Measurements from ENCODE around the gene LMO1.

The LMO1 gene

GRCh38 chr11:8258784-8259183 is 4.9 kb downstream of the LMO1 start:
- Histone ChIP-seq H3K27me3 (ENCODE audit: insufficient read depth, insufficient read length) (peaks cover 20% of the 10 kb centered on the region), H3K4me1 (ENCODE audit: insufficient read depth, insufficient read length) (peaks cover 5% of the 10 kb centered on the region)

GRCh38 chr11:8258289-8258688 is 5.4 kb downstream of the LMO1 start:
- Histone ChIP-seq H3K27me3 (ENCODE audit: insufficient read depth, insufficient read length) (peaks cover 20% of the 10 kb centered on the region), H3K4me3 (ENCODE audit: insufficient read length, low read depth) (no peak overlapping the region), H3K4me1 (ENCODE audit: insufficient read depth, insufficient read length) (peaks cover 5% of the 10 kb centered on the region), H3K36me3 (ENCODE audit: insufficient read depth, insufficient read length, low read length) (no peaks in the 10 kb centered on the region), H3K9me3 (ENCODE audit: insufficient read depth, low read length) (no peaks in the 10 kb centered on the region), H3K9ac (ENCODE audit: insufficient read length, low read depth) (no peak overlapping the region)
- no peak for DNase-seq (ENCODE audit: low read depth, low spot score)
- TF ChIP-seq ZNF274 (IDR thresholded peaks at IDR 0.05; ENCODE audit: low read depth, low read length) (no peak), YY1 (IDR thresholded peaks at IDR 0.05; ENCODE audit: insufficient read depth, insufficient read length) (no peak), SUZ12 (IDR thresholded peaks at IDR 0.05; ENCODE audit: extremely low read depth, insufficient read depth, insufficient read length) (no peak)

More at GRCh38 chr11:8258784-8259183, 4.9 kb downstream of the LMO1 start:
- no peak overlapping the region for H3K4me3 ChIP-seq (ENCODE audit: insufficient read length, low read depth)
- no peak for DNase-seq (ENCODE audit: low read depth, low spot score)
- TF ChIP-seq ZNF274 (IDR thresholded peaks at IDR 0.05; ENCODE audit: low read depth, low read length): no peak
- no peak for TF ChIP-seq YY1 (IDR thresholded peaks at IDR 0.05; ENCODE audit: insufficient read depth, insufficient read length)
- no peak for TF ChIP-seq SUZ12 (IDR thresholded peaks at IDR 0.05; ENCODE audit: extremely low read depth, insufficient read depth, insufficient read length)
- H3K36me3 ChIP-seq (ENCODE audit: insufficient read depth, insufficient read length, low read length): no peaks in the 10 kb centered on the region
- no peak overlapping the region for H3K9ac ChIP-seq (ENCODE audit: insufficient read length, low read depth)
- H3K9me3 ChIP-seq (ENCODE audit: insufficient read depth, low read length): no peaks in the 10 kb centered on the region

GRCh38 chr11:8257003-8257664 is 6.5 kb downstream of the LMO1 start:
- no peak for DNase-seq (ENCODE audit: low read depth, low spot score)
- H3K4me1 ChIP-seq (ENCODE audit: insufficient read depth, insufficient read length): peaks cover 2% of the 10 kb centered on the region
- H3K4me3 ChIP-seq (ENCODE audit: insufficient read length, low read depth): no peak overlapping the region
- no peak overlapping the region for H3K9ac ChIP-seq (ENCODE audit: insufficient read length, low read depth)
- no peaks in the 10 kb centered on the region for H3K9me3 ChIP-seq (ENCODE audit: insufficient read depth, low read length)
- TF ChIP-seq ZNF274 (IDR thresholded peaks at IDR 0.05; ENCODE audit: low read depth, low read length) (no peak), YY1 (IDR thresholded peaks at IDR 0.05; ENCODE audit: insufficient read depth, insufficient read length) (no peak), SUZ12 (IDR thresholded peaks at IDR 0.05; ENCODE audit: extremely low read depth, insufficient read depth, insufficient read length) (no peak)
- H3K27me3 ChIP-seq (ENCODE audit: insufficient read depth, insufficient read length): peaks cover 14% of the 10 kb centered on the region
- H3K36me3 ChIP-seq (ENCODE audit: insufficient read depth, insufficient read length, low read length): no peaks in the 10 kb centered on the region

DNA sequence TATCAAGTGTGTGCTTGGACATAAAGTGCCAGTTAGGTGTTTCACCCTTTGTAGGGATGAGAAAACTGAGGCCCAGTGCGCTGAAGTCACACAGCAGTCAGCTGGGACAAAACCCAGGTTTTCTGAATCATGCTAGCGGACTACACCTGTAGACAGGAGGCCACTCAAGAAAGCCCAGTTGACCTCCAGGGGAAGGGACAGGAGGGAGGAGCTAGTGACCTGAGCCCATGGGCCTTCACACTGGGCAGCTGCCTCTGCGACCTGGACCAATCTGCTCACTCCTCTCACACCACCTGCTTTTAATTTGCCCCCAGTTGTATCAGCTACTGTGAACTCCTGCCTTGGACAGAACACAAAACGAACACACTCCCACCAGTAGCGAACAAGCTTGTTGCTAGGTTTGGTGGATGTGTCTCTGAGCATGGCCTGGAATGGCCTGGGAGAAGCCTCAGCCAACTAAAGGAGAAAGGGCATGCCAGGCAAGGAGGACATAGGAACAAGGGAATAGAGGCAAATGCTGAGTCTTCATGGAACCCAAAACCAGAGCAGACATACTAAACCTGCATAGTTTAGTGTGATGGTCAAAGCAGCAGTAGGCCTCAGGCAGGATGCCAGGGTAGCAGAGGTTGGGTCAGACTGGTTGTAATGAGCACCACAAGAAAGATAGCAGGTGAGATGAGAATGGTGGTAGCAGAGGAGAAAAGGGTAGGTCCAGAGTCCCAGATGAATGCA is 7.2 kb downstream of the LMO1 start:
- Histone ChIP-seq H3K4me1 (ENCODE audit: insufficient read depth, insufficient read length) (peaks cover 4% of the 10 kb centered on the region), H3K4me3 (ENCODE audit: insufficient read length, low read depth) (no peak overlapping the region), H3K27me3 (ENCODE audit: insufficient read depth, insufficient read length) (peaks cover 8% of the 10 kb centered on the region), H3K36me3 (ENCODE audit: insufficient read depth, insufficient read length, low read length) (no peaks in the 10 kb centered on the region), H3K9ac (ENCODE audit: insufficient read length, low read depth) (no peak overlapping the region), H3K9me3 (ENCODE audit: insufficient read depth, low read length) (no peaks in the 10 kb centered on the region)
- TF ChIP-seq SUZ12 (IDR thresholded peaks at IDR 0.05; ENCODE audit: extremely low read depth, insufficient read depth, insufficient read length): no peak
- TF ChIP-seq ZNF274 (IDR thresholded peaks at IDR 0.05; ENCODE audit: low read depth, low read length): no peak
- TF ChIP-seq YY1 (IDR thresholded peaks at IDR 0.05; ENCODE audit: insufficient read depth, insufficient read length): no peak
- no peak for DNase-seq (ENCODE audit: low read depth, low spot score)

DNA sequence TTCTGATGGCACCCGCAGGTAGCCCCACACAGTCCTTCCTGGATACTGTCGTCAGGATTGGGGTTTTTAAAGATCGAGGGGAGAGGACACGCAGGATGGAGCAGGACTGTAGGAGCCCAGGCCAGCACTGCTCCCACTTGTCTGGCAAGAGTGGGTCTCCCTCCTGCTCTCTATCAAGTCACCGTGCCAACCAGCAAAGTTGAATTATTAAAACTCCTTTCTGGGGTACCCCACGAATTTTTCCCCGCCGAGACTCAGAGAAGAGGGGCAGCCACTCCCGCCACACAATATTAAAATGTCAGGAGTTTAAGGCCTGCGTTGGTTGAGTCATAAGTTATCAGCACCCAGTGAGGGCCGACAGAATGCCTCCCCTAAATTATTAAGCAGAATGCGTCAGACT is 10.1 kb downstream of the LMO1 start:
- H3K36me3 ChIP-seq (ENCODE audit: insufficient read depth, insufficient read length, low read length): no peaks in the 10 kb centered on the region
- H3K4me1 ChIP-seq (ENCODE audit: insufficient read depth, insufficient read length): peaks cover 2% of the 10 kb centered on the region
- no peaks in the 10 kb centered on the region for H3K9me3 ChIP-seq (ENCODE audit: insufficient read depth, low read length)
- H3K4me3 ChIP-seq (ENCODE audit: insufficient read length, low read depth): no peak overlapping the region
- H3K9ac ChIP-seq (ENCODE audit: insufficient read length, low read depth): no peak overlapping the region
- no peak for TF ChIP-seq ZNF274 (IDR thresholded peaks at IDR 0.05; ENCODE audit: low read depth, low read length)
- TF ChIP-seq SUZ12 (IDR thresholded peaks at IDR 0.05; ENCODE audit: extremely low read depth, insufficient read depth, insufficient read length): no peak
- TF ChIP-seq YY1 (IDR thresholded peaks at IDR 0.05; ENCODE audit: insufficient read depth, insufficient read length): no peak
- no peaks in the 10 kb centered on the region for H3K27me3 ChIP-seq (ENCODE audit: insufficient read depth, insufficient read length)
- DNase-seq (ENCODE audit: low read depth, low spot score): no peak

DNA sequence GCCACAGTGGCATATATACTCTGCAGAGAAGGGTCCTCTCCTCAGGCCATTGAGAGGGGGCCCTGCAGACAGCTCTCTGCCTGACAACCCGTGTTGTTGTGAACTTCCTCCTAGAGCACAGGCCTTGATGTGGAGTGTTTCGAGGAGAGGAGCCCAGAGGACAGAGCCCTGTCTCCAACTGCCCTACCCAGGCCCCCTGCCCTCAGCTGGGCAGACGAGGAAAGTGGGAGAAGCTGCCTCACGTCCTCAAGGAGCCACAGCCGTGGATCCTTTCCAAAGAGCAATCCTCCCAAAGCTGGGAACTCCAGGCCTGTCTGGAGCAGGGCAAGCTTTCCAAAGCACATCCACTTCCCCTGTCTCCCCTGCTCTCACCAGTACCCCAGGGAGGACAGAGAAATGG is 10.7 kb downstream of the LMO1 start:
- Histone ChIP-seq H3K36me3 (ENCODE audit: insufficient read depth, insufficient read length, low read length) (no peaks in the 10 kb centered on the region), H3K27me3 (ENCODE audit: insufficient read depth, insufficient read length) (no peaks in the 10 kb centered on the region), H3K9ac (ENCODE audit: insufficient read length, low read depth) (no peak overlapping the region), H3K4me3 (ENCODE audit: insufficient read length, low read depth) (no peak overlapping the region), H3K9me3 (ENCODE audit: insufficient read depth, low read length) (no peaks in the 10 kb centered on the region), H3K4me1 (ENCODE audit: insufficient read depth, insufficient read length) (peaks cover 2% of the 10 kb centered on the region)
- TF ChIP-seq ZNF274 (IDR thresholded peaks at IDR 0.05; ENCODE audit: low read depth, low read length) (no peak), YY1 (IDR thresholded peaks at IDR 0.05; ENCODE audit: insufficient read depth, insufficient read length) (no peak), SUZ12 (IDR thresholded peaks at IDR 0.05; ENCODE audit: extremely low read depth, insufficient read depth, insufficient read length) (no peak)
- no peak for DNase-seq (ENCODE audit: low read depth, low spot score)

DNA sequence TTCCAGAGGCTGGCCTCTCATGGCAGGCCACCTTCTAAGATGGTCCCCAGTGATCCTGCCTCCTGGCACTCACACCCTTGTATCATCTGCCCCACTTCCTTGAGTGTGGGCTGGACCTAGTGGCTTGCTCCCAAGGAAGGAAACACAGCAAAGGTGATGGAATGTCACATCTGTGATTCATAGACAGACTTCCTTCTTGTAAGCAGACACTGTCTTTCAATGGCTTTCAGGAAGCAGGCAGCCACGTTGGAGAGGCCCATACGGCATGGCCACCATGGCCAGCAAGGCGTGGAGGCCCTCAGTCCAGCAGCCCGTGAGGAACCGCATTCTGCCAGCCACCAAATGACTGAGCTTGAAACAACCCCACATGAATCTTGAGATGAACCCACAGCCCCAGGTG is 11.3 kb downstream of the LMO1 start:
- Histone ChIP-seq H3K9ac (ENCODE audit: insufficient read length, low read depth) (no peak overlapping the region), H3K27me3 (ENCODE audit: insufficient read depth, insufficient read length) (no peaks in the 10 kb centered on the region), H3K36me3 (ENCODE audit: insufficient read depth, insufficient read length, low read length) (no peaks in the 10 kb centered on the region), H3K9me3 (ENCODE audit: insufficient read depth, low read length) (no peaks in the 10 kb centered on the region), H3K4me1 (ENCODE audit: insufficient read depth, insufficient read length) (peaks cover 2% of the 10 kb centered on the region), H3K4me3 (ENCODE audit: insufficient read length, low read depth) (no peak overlapping the region)
- TF ChIP-seq SUZ12 (IDR thresholded peaks at IDR 0.05; ENCODE audit: extremely low read depth, insufficient read depth, insufficient read length) (no peak), YY1 (IDR thresholded peaks at IDR 0.05; ENCODE audit: insufficient read depth, insufficient read length) (no peak), ZNF274 (IDR thresholded peaks at IDR 0.05; ENCODE audit: low read depth, low read length) (no peak)
- DNase-seq (ENCODE audit: low read depth, low spot score): no peak

Measured in NT2/D1 (cell line).